Astrocyte of the spinal cord (primary cell): ENCODE data around the gene CD248.

Source experiments
- DNase-seq: peaks from one replicate; pipeline ENCODE4 v3.0.0; 2011; ENCODE audit warnings: low read depth, low spot score
- H3K4me3 ChIP-seq: 2 replicates; pipeline ENCODE4 v1.5.1; 2011; ENCODE audit warnings: low read depth, mild to moderate bottlenecking, low read length, moderate library complexity
- CTCF ChIP-seq: IDR thresholded peaks from 2 replicates; pipeline ENCODE4 v1.5.1; 2012; ENCODE audit warnings: low read depth, mild to moderate bottlenecking, low read length, inconsistent platforms
- in situ Hi-C: cut with HindIII; loops from 2 replicates; pipeline ENCODE4 v1.10.0; 2017; ENCODE audit warnings: low sequenced_read_pairs

Gene CD248

GRCh38 chr11:66346476-66347424 is 29.9 kb upstream of the CD248 start:
- H3K4me3 ChIP-seq = peak overlapping the region; percentile 85
- no peak for TF ChIP-seq CTCF
- DNase-seq = peak; percentile 22
- in situ Hi-C loops = no loop called here

GRCh38 chr11:66345316-66345649 is 28.4 kb upstream of the CD248 start:
- peak overlapping the region; percentile 92 for H3K4me3 ChIP-seq
- no peak for DNase-seq
- in situ Hi-C loops = no loop called here
- TF ChIP-seq CTCF = no peak

DNA sequence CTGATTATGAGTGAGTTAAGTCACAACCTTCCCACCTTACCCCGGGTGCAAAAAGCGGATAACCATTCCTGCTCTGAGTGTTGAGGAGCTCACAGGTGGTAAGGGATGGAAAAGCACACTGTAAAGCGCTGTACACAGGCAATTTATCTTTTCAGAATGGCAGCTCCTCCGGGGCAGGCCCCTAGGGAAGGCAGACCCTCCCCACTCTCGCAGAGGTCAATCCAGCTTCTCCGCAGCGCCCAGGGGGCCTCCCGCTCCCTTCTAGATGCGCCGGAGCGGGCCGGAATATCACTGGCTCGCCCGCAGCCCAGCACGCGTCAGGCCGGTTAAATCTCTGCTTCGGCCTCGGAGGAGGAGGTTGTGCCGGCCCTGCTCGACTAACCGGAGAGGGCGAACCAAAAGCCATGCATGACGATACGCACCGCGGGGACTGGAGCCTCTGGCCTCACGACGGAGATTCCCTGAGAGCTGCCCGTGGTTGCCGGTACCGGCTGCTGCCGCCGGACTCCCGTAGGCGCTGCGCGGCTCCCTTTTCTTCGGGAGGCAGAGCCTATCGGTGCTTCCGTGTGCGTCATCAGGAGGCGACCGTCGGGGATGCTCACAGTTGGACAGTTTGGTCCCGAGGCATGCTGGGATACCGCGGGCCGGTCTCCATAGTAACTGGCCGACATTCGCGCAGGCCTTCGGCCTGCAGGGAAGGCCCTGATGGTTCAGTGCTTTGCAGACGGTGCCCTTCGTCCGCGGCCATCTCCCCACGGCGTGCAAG is 27.9 kb upstream of the CD248 start, which contains the start of gene BRMS1:
BRMS1 (minus strand) TSS at position 555 of the 766 bp plus-strand sequence. CDS start 2,870 bp downstream, outside the sequence.
- no peak for TF ChIP-seq CTCF

DNA sequence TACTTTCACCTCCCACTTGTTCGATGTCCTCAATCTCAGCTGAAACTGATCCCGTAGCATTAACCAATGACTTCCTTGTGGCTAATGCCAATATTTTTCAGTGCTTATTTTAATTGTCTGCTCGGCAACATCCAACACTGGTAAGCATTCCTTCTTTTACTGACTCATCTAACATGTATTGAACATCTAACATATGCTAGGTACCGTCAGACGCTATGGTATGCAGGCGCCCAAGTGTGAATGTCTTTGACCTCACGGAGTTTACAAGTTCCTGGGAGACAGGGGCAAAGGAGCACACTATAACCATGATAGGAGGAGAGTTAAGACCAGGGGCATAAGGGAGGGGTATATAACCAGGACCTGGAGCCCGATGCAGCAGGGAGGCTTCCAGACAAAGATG is 26.3 kb upstream of the CD248 start:
- TF ChIP-seq CTCF = no peak
- in situ Hi-C loops = no loop called here
- no peak for DNase-seq
- no peak overlapping the region for H3K4me3 ChIP-seq

More for the DNA sequence above, 27.9 kb upstream of the CD248 start, which contains the start of gene BRMS1:
- DNase-seq = peak; percentile 97
- in situ Hi-C loops = no loop called here
- peak within 1 kb of the TSS; percentile 92 for H3K4me3 ChIP-seq

- DNase-seq = no peak
- in situ Hi-C loops = no loop called here
- no peak overlapping the region for H3K4me3 ChIP-seq
- TF ChIP-seq CTCF = no peak
Observed at GRCh38 chr11:66341502-66342126, 24.8 kb upstream of the CD248 start.
